ENCODE data around the gene MFNG. TPM values are rescaled to one million over a fixed set of nuclear protein-coding genes. Genes with fewer than 3 reads are reported as not detected.
A peak's percentile ranks its signal among the peaks of the same experiment; 100 is the strongest.

The MFNG gene
- total RNA-seq, 2 experiments from 2014 or later = 207 to 211 TPM

GRCh38 chr22:37519268-37520195 lies 33.3 kb upstream of the MFNG start, which contains the start of gene CARD10:
Gene CARD10, minus strand, starts transcription at chr22:37519415. Its CDS starts 215 bp downstream, at chr22:37519200.
- no peak within 1 kb of the TSS for H3K27ac Mint-ChIP-seq
- no peaks in the 10 kb centered on the region for H3K36me3 Mint-ChIP-seq
- H3K4me3 Mint-ChIP-seq = peak within 1 kb of the TSS; percentile 63
- DNase-seq (peak; percentile 53), ATAC-seq (ENCODE audit: low read depth) (peak; percentile 71)
- H3K9me3 Mint-ChIP-seq = no peaks in the 10 kb centered on the region
- peaks cover 68% of the 10 kb centered on the region for H3K27me3 Mint-ChIP-seq
- POLR2A ChIA-PET = interaction anchor here (0.7 kb wide), 1 partner anchor 25 kb away, joined by 5 read pairs; no protein-coding TSS in a partner anchor
- peaks cover 2% of the 10 kb centered on the region for H3K4me1 Mint-ChIP-seq

- Mint-ChIP-seq H3K4me1 (peaks cover 2% of the 10 kb centered on the region), H3K27ac (no peak overlapping the region), H3K27me3 (peaks cover 63% of the 10 kb centered on the region), H3K36me3 (no peaks in the 10 kb centered on the region), H3K9me3 (no peaks in the 10 kb centered on the region), H3K4me3 (peak overlapping the region; percentile 63)
- peak; percentile 24 for ATAC-seq (ENCODE audit: low read depth)
- DNase-seq = no peak
- POLR2A ChIA-PET = no interaction called here
These were observed 32.5 kb upstream of the MFNG start for GRCh38 chr22:37518509-37519267.

- no peaks in the 10 kb centered on the region for H3K36me3 Mint-ChIP-seq
- peak overlapping the region; percentile 63 for H3K4me3 Mint-ChIP-seq
- POLR2A ChIA-PET = no interaction called here
- no peaks in the 10 kb centered on the region for H3K9me3 Mint-ChIP-seq
- H3K4me1 Mint-ChIP-seq = peaks cover 2% of the 10 kb centered on the region
- DNase-seq = no peak
- peaks cover 63% of the 10 kb centered on the region for H3K27me3 Mint-ChIP-seq
- no peak overlapping the region for H3K27ac Mint-ChIP-seq
- no peak for ATAC-seq (ENCODE audit: low read depth)
These were observed 31.8 kb upstream of the MFNG start for GRCh38 chr22:37517826-37518450.

GRCh38 chr22:37516456-37516855 lies 30.3 kb upstream of the MFNG start:
- DNase-seq (no peak), ATAC-seq (ENCODE audit: low read depth) (no peak)
- Mint-ChIP-seq H3K4me3 (no peak overlapping the region), H3K4me1 (peaks cover 2% of the 10 kb centered on the region), H3K27me3 (peaks cover 49% of the 10 kb centered on the region), H3K27ac (no peak overlapping the region), H3K36me3 (no peaks in the 10 kb centered on the region), H3K9me3 (no peaks in the 10 kb centered on the region)
- POLR2A ChIA-PET = no interaction called here

DNA sequence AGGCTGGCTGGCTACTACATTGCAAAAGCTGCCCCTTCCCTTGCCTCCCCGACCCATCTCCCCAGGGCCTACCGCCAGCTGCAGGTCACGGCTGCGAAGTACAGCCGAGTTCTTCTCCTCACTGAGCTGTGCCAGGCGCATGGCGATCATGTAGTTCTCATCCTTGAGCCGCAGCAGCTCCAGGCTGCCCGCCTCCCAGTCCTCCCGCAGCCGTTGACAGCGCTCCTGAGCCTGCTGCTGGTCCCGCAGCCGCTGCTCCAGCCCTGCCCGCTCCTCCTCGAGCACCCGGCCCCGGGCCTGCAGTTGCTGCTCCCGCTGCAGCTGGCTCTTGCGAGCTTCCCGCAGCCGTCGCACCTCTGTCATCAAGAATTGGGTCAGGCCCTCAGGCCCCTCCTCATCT lies 29.7 kb upstream of the MFNG start:
- H3K27me3 Mint-ChIP-seq = peaks cover 43% of the 10 kb centered on the region

GRCh38 chr22:37514526-37515051 lies 28.4 kb upstream of the MFNG start:
- Mint-ChIP-seq H3K36me3 (no peaks in the 10 kb centered on the region), H3K9me3 (no peaks in the 10 kb centered on the region), H3K27ac (no peak overlapping the region), H3K4me1 (peaks cover 2% of the 10 kb centered on the region), H3K4me3 (no peak overlapping the region), H3K27me3 (peaks cover 30% of the 10 kb centered on the region)
- DNase-seq (no peak), ATAC-seq (ENCODE audit: low read depth) (no peak)
- POLR2A ChIA-PET = interaction anchor here (0.7 kb wide), 1 partner anchor 94 kb away, joined by 3 read pairs; the partner anchor contains the start of gene GGA1

More for the DNA sequence above, 29.7 kb upstream of the MFNG start:
- Mint-ChIP-seq H3K4me1 (peaks cover 2% of the 10 kb centered on the region), H3K9me3 (no peaks in the 10 kb centered on the region), H3K36me3 (no peaks in the 10 kb centered on the region), H3K4me3 (no peak overlapping the region), H3K27ac (no peak overlapping the region)
- POLR2A ChIA-PET = no interaction called here
- DNase-seq = no peak
- ATAC-seq (ENCODE audit: low read depth) = no peak

- POLR2A ChIA-PET = interaction anchor here (0.7 kb wide), 1 partner anchor 315 kb away, joined by 3 read pairs; no protein-coding TSS in a partner anchor
- H3K36me3 Mint-ChIP-seq = no peaks in the 10 kb centered on the region
- no peak for ATAC-seq (ENCODE audit: low read depth)
- H3K27me3 Mint-ChIP-seq = peaks cover 12% of the 10 kb centered on the region
- H3K4me1 Mint-ChIP-seq = no peaks in the 10 kb centered on the region
- no peaks in the 10 kb centered on the region for H3K9me3 Mint-ChIP-seq
- no peak for DNase-seq
- H3K27ac Mint-ChIP-seq = no peak overlapping the region
- H3K4me3 Mint-ChIP-seq = no peak overlapping the region
These were observed 25.4 kb upstream of the MFNG start for GRCh38 chr22:37511395-37512104.

GRCh38 chr22:37510091-37510490 lies 23.9 kb upstream of the MFNG start:
- H3K36me3 Mint-ChIP-seq = no peaks in the 10 kb centered on the region
- POLR2A ChIA-PET = no interaction called here
- H3K27me3 Mint-ChIP-seq = peaks cover 3% of the 10 kb centered on the region
- no peak overlapping the region for H3K27ac Mint-ChIP-seq
- no peak overlapping the region for H3K4me3 Mint-ChIP-seq
- DNase-seq = no peak
- no peaks in the 10 kb centered on the region for H3K9me3 Mint-ChIP-seq
- no peaks in the 10 kb centered on the region for H3K4me1 Mint-ChIP-seq
- ATAC-seq (ENCODE audit: low read depth) = no peak

DNA sequence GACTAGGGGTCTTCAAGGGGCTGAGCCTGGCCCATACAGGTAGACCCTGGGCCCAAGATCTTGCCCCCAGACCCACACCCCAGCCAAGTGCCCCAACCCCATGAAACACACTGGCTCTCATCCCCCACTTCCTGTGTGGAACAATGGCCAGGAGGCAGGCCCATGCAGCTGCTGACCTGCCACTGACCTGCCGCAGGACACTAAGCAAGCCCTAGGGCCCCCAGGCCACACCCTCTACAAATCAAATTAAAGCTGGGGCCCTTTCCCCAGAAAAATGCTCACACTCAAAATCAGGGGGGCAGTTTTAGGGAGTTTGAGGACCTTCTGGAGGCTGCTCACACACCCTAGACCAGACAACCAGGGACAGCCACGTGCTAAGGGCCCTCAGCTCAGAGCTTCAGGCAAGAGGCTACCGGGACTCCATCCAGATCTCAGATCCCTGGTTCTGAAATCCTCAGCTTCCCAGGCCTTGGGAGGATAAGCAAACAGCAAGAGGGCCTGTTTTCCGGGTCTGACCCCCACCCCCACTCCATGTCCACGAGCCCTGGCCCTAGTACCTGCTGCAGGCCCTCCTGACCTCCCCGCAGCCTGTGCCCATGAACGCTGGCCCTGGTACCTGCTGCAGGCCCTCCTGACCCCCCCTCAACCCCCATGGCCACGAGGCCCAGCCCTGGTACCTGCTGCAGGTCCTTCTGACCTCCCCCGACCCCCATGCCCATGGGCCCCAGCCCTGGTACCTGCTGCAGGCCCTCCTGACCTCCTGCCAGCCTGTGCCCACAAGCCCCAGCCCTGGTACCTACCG lies 23.1 kb upstream of the MFNG start:
- DNase-seq (no peak), ATAC-seq (ENCODE audit: low read depth) (no peak)
- Mint-ChIP-seq H3K9me3 (no peaks in the 10 kb centered on the region), H3K27ac (no peak overlapping the region), H3K27me3 (peaks cover 3% of the 10 kb centered on the region), H3K4me1 (no peaks in the 10 kb centered on the region), H3K36me3 (no peaks in the 10 kb centered on the region), H3K4me3 (no peak overlapping the region)
- POLR2A ChIA-PET = no interaction called here

DNA sequence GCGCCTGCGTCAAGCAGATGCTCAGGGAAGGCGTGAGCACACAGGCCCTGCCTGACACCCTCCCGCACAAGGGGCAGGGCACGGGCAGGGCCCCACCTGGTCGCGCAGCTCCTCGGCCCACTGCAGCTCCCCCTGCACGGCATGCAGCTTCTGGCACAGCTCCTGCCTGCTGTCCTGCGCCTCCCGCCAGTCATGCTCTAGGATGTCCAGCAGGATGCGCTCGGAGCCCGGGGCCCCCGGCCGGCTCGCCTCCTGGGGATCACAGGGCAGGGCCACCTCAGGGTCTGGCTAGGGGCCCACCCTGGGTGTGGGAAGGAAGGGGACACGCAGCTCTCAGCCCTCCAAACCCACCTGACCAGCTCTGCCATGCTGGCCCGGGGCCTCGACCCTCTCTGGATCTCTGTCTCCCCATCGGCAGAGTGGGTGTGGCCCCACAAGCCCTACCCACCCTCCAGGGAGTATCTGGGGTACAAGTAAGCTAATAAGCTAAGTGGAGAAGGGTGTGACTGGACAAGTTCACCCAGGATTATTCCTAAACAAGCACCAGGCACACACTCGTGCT lies 22.3 kb upstream of the MFNG start:
- no peaks in the 10 kb centered on the region for H3K4me1 Mint-ChIP-seq
- H3K36me3 Mint-ChIP-seq = no peaks in the 10 kb centered on the region
- ATAC-seq (ENCODE audit: low read depth) = peak; percentile 22
- no peaks in the 10 kb centered on the region for H3K9me3 Mint-ChIP-seq
- H3K4me3 Mint-ChIP-seq = no peak overlapping the region
- H3K27me3 Mint-ChIP-seq = peaks cover 3% of the 10 kb centered on the region
- H3K27ac Mint-ChIP-seq = no peak overlapping the region
- POLR2A ChIA-PET = no interaction called here
- no peak for DNase-seq

- no peak overlapping the region for H3K4me3 Mint-ChIP-seq
- DNase-seq (no peak), ATAC-seq (ENCODE audit: low read depth) (no peak)
- H3K36me3 Mint-ChIP-seq = no peaks in the 10 kb centered on the region
- no peaks in the 10 kb centered on the region for H3K4me1 Mint-ChIP-seq
- POLR2A ChIA-PET = no interaction called here
- no peaks in the 10 kb centered on the region for H3K9me3 Mint-ChIP-seq
- no peaks in the 10 kb centered on the region for H3K27me3 Mint-ChIP-seq
- H3K27ac Mint-ChIP-seq = no peak overlapping the region
These were observed 21.5 kb upstream of the MFNG start for GRCh38 chr22:37507731-37508130.

DNA sequence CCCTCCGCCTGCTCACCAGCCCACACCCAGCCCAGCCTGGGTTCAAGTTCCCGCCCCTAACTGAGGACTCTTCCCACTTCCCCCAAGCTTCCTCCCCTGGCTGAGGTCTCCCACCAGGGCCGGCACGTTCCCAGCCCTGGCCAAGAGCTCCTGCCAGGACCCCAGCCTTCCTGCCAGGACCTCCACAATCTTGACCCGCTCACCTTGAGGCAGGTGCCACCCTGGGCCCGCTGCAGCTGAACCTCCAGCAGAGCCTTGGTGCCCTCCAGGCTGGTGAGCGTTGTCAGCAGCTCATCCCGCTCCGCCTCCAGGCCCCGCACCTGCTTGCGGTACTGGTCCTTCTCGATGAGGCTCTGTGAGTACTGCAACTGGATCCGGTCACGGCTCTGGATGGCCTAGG lies 19.8 kb upstream of the MFNG start:
- POLR2A ChIA-PET = no interaction called here
- ATAC-seq (ENCODE audit: low read depth) = no peak
- DNase-seq = no peak
- no peaks in the 10 kb centered on the region for H3K36me3 Mint-ChIP-seq
- H3K27me3 Mint-ChIP-seq = no peaks in the 10 kb centered on the region
- no peak overlapping the region for H3K4me3 Mint-ChIP-seq
- no peaks in the 10 kb centered on the region for H3K9me3 Mint-ChIP-seq
- H3K27ac Mint-ChIP-seq = no peak overlapping the region
- H3K4me1 Mint-ChIP-seq = peaks cover 12% of the 10 kb centered on the region
